ENCODE data around the gene CNIH2. TPM values are rescaled to one million over a fixed set of nuclear protein-coding genes. Genes with fewer than 3 reads are reported as not detected.

The CNIH2 gene
- polyA plus RNA-seq, 3 donors from 2014 or later = not detected

DNA sequence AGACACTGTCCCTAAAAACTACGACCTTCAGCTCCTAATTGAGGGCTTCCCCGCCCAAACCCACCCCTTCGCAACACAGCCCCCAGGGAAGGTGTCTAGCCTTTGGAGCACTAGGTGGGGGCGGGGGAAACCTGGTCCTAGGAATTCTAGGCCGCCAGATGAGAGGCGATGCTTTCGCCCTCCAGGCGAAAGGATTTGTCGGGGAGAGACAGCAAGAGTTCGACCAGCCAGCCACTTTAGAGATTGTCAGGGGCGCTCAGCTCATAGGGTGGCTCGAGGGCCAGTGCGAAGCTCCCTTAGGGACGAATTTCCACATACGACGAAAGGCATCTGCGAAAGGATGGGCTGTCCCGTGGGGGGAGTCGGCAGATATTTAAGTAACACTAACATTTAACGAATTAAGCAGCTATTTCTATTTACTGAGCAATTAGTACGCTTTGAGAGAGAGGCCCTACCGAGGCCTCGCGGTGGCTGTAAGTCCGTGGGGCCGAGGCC, 33.5 kb downstream of the CNIH2 start:
- no peak for DNase-seq
- Mint-ChIP-seq H3K27me3 (ENCODE audit: low read depth in 3 of 3) (peaks cover 9 to 16% (median 11%) of the 10 kb centered on the region in 3 donors), H3K4me1 (peaks cover 11 to 13% of the 10 kb centered on the region in 2 donors), H3K36me3 (no peaks in the 10 kb centered on the region), H3K27ac (peak overlapping the region; percentile 88 to 98 (median 98)), H3K4me3 (peak overlapping the region; percentile 88 to 96 (median 94)), H3K9me3 (no peaks in the 10 kb centered on the region)

DNA sequence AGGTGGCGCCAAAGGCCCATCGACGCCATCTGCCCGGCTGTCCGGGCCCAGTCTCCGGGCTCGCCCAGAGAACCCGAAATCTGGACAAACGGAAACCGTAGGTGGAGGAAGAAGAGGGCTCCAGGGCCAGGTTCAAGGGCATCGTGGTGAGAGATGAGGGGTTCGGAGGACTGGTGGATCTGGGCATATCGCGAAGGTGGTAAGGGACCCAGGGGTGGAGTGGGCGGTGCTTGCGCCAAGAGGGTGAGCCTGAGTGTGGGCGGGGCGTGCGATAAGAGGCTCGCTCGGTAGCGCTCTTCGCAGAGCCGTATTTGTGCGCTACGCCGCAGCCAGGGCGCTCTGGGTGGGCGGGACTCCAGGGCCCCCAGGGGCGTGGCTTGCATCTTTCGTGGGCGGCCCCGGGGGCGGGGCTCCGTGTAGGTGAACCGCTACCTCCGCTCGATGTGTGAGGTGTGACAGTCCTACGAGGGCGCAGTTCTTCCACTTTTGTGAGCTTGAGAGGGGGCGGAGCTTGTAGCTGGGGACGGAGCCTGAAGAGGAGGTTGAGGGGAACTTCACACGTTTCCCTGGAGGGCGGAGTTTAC, 34.1 kb downstream of the CNIH2 start:
- Mint-ChIP-seq H3K36me3 (no peaks in the 10 kb centered on the region), H3K4me3 (peak overlapping the region; percentile 88 to 96 (median 94)), H3K9me3 (no peaks in the 10 kb centered on the region), H3K27me3 (ENCODE audit: low read depth in 3 of 3) (peaks cover 9 to 16% (median 10%) of the 10 kb centered on the region in 3 donors), H3K4me1 (peaks cover 11 to 13% of the 10 kb centered on the region in 2 donors), H3K27ac (peak overlapping the region; percentile 88 to 98 (median 98))
- peak; percentile 96 to 97 (median 96) for DNase-seq

DNA sequence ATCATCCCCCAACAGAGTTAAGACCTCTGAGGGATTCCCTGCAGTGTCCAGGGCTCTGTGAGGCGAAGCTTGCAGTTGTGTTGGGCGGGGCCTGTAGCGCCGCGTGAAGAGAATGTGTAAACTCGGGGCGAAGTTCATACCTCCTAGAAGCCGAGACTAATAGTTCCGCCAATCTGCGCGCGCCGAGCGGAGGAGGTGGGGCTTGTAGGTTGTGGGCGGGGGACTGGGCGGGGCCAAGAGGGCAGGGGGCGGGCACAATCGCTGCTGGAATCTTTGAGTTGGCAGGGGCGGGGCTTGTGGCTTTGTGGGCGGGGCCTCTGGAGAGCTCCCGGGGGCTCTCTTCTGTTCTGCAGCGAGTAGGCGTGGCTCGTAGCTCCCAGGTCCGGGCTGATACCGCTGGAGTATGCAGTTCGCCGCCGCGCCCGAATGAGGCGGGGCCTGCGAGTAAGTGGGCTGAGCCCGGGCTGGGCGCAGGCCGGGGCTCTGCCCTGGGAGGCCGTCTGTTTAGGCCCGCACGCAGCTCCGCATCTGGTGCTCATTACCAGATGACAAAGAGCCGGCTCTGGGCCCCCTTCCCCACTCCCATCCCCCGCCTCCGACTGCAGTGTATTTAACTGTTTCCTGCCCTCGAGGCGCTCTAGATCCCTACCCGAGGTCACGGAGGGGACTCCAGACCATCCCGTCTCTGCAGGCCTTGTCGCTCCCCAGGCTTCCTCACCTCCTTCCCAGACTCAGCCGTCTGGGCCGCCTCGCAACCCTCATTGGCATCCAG, 34.8 kb downstream of the CNIH2 start:
- peak overlapping the region; percentile 88 to 96 (median 94) for H3K4me3 Mint-ChIP-seq
- peaks cover 16 to 19% of the 10 kb centered on the region in 2 donors for H3K4me1 Mint-ChIP-seq
- peak overlapping the region; percentile 88 to 98 (median 98) for H3K27ac Mint-ChIP-seq
- peaks cover 9 to 19% (median 11%) of the 10 kb centered on the region in 3 donors for H3K27me3 Mint-ChIP-seq (ENCODE audit: low read depth in 3 of 3)
- DNase-seq = peak; percentile 87 to 91 (median 89)
- no peaks in the 10 kb centered on the region for H3K9me3 Mint-ChIP-seq
- no peaks in the 10 kb centered on the region for H3K36me3 Mint-ChIP-seq

DNA sequence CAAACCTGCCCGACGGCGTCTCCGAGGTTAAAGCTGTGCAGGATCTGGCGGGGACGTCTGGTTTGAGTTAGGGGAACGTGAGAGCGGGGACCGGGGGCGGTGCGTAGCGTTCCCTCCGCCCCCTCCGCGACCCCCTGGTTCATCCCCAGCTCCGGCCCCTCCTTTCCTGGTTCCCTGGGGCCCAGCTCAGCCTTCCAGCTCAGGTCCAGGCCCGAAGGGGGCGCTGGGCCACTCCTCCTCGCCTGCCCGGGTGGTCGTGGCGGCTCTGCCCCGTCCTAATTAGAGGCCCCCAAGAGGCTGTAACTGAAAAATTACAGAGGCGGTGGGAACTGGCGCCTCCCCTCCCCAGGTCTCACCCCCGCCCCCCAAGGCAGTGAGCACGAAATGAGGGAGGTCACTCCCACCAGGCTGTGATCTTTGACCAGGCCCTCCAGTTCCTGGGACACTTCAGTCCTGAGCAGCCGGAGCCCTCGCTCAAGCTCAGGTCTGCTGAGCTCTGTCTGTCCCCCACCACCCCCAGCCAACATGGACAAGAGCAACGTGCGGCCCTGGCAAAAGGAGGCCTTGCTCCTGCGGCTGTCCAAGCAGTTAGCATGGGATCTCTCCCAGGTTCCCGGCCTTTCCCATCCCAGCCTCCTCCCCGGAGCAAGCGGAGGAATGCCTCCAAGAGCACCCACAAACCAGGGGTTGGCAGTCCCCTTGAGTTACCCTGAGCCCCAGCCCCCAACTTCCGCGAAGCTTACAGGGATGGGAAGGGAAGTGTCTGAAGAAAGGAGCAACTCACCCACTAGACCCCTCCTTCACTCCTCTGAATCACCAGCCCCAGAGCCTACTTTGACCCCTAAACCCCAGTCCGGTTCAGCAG, 35.6 kb downstream of the CNIH2 start:
- Mint-ChIP-seq H3K4me1 (peaks cover 16 to 27% of the 10 kb centered on the region in 2 donors), H3K4me3 (peak overlapping the region in 4 of 5 donors; percentile 88 to 96 (median 94)), H3K36me3 (no peaks in the 10 kb centered on the region), H3K27ac (peak overlapping the region; percentile 40 to 98 (median 63)), H3K27me3 (ENCODE audit: low read depth in 3 of 3) (peaks cover 10 to 23% (median 12%) of the 10 kb centered on the region in 3 donors), H3K9me3 (no peaks in the 10 kb centered on the region)
- DNase-seq = no peak

DNA sequence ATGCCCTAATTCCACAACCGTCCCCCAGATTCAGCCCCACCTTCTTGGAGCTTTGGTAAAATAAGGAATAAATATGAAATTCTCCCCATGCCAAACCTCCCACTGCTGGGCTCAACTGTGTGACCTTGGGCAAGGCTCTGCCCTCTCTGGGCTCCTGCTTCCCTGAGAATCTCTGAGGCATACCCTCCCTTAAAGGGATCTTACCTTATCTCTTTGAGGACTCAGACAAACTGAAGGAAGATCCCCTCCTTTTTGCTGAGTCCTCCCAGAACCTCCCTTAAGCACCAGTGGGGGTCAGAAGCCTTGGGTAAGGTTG, 36.2 kb downstream of the CNIH2 start:
- H3K36me3 Mint-ChIP-seq = no peaks in the 10 kb centered on the region
- H3K4me1 Mint-ChIP-seq = peaks cover 16 to 33% of the 10 kb centered on the region in 2 donors
- no peak for DNase-seq
- peak overlapping the region in 4 of 5 donors; percentile 40 to 51 (median 48) for H3K4me3 Mint-ChIP-seq
- peak overlapping the region in 4 of 6 donors; percentile 44 to 62 (median 54) for H3K27ac Mint-ChIP-seq
- no peaks in the 10 kb centered on the region for H3K9me3 Mint-ChIP-seq
- H3K27me3 Mint-ChIP-seq (ENCODE audit: low read depth in 3 of 3) = peaks cover 12 to 25% (median 13%) of the 10 kb centered on the region in 3 donors

DNA sequence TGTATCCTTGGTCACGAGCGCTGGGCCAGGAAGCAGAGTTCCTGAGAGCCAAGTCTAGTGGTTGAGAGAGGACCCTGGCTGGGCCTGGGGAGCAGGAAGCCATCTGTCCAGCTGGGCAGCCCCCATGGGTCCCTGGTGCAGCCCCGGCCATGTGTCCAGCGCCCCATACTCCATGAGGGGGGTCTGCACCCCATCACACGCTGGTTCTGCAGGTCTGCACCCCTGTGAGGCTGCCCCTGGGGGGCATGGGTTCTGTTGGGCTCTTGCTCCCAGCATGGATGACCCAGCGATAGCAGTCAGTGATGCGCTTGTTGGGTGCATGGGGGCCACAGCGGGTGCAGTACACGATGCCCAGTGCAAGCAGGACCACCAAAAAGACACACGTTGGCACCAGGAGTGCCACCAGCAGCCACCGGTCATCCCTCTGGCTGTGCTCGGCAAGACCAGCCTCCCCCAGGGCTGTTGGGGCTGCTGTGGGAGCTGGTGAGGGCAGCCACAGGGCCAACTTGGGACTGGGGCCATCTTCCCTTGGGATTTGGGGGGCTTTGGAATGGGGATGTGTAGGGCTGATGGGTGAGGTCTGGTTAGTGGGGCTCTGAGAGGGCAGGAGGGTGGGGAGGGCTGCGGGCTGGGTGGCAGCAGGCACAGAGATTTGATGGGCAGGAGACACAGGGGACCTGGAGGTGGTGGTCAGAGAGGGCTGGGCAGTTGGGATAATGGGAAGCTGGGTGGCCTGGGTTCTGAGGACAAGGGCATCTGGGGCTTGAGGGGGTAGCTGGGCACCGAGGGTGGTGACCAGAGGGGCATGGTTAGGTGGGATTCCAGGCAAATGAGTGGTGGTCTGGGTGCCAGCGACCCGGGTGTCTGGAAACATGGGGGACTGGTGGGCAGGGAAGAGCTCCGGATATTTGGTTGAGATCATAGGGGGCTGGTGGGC, 36.9 kb downstream of the CNIH2 start:
- Mint-ChIP-seq H3K27ac (peak overlapping the region in 2 of 6 donors; percentile 30 to 73), H3K36me3 (no peaks in the 10 kb centered on the region), H3K9me3 (no peaks in the 10 kb centered on the region), H3K27me3 (ENCODE audit: low read depth in 3 of 3) (peaks cover 12 to 25% (median 17%) of the 10 kb centered on the region in 3 donors), H3K4me1 (peaks cover 16 to 33% of the 10 kb centered on the region in 2 donors), H3K4me3 (peak overlapping the region in 2 of 5 donors; percentile 39 to 51)
- no peak for DNase-seq

DNA sequence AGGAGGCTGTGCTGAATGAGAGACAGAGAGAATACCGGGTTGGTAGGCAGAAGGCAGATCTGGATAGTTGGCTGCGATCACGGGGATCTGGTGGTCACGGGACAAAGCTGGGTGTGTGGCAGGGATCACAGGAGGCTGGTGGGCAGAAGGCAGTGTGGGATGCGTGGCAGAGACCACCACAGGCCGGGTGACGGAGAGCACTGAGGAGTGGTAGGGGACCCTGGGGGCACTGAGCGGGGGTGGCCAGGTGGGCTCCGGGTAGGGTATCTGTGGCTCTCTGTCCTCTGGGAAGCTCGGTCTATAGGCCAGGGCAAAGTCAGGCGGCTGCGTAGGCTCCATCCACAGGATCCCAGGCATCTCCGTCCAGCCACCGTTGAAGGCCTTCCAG, 37.5 kb downstream of the CNIH2 start:
- peaks cover 0 to 5% (median 2%) of the 10 kb centered on the region in 6 donors for H3K9me3 Mint-ChIP-seq
- peaks cover 12 to 25% (median 17%) of the 10 kb centered on the region in 3 donors for H3K27me3 Mint-ChIP-seq (ENCODE audit: low read depth in 3 of 3)
- peak overlapping the region in 3 of 6 donors; percentile 22 to 73 (median 30) for H3K27ac Mint-ChIP-seq
- peak overlapping the region in 1 of 5 donors; percentile 39 for H3K4me3 Mint-ChIP-seq
- H3K36me3 Mint-ChIP-seq = no peaks in the 10 kb centered on the region
- no peak for DNase-seq
- peaks cover 16 to 33% of the 10 kb centered on the region in 2 donors for H3K4me1 Mint-ChIP-seq

DNA sequence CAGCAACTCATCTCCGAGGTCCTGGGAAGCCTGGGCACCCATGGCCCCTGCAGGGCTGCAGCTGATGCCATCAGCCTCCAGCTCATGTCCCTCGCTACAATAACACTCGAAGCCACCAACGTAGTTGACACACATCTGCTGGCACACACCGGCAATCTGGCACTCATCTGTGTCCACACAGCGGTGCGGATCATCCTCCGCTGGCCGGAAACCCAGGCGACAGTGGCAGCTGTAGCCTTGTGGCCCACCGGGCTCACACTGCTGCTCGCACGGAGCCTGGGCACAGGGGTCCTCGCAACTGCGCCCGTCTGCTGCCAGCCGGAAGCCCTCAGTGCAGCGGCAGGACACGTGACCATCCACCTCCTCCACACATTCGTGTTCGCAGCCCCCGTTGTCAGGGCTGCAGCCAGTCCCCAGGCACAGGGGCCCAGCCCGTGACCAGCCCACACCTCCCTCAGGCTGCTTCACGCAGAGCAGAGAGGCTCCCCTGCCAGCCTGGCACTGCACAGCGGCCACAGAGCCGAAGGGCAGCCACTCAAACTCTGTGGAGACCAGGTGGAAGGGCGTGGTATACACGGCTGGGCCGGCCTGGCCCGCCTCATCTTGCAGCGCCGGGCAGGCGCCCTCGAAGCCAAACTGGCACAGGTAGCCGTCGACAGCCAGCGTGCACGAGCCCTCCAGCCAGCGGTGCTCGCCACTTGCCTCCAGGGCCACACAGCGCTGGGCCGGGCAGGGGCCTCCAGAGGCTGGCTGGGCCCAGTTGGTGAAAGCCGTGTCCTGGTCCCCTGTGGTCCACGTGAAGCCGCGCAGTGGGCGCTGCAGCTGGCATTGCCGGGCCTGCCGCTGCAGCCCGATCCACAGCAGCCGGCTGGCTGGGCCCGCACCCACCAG, 38.2 kb downstream of the CNIH2 start:
- no peak for DNase-seq
- Mint-ChIP-seq H3K36me3 (no peaks in the 10 kb centered on the region), H3K27me3 (ENCODE audit: low read depth in 3 of 3) (peaks cover 12 to 25% (median 17%) of the 10 kb centered on the region in 3 donors), H3K4me3 (no peak overlapping the region), H3K4me1 (peaks cover 16 to 33% of the 10 kb centered on the region in 2 donors), H3K9me3 (peaks cover 0 to 5% (median 2%) of the 10 kb centered on the region in 6 donors), H3K27ac (peak overlapping the region in 1 of 6 donors; percentile 73)

DNA sequence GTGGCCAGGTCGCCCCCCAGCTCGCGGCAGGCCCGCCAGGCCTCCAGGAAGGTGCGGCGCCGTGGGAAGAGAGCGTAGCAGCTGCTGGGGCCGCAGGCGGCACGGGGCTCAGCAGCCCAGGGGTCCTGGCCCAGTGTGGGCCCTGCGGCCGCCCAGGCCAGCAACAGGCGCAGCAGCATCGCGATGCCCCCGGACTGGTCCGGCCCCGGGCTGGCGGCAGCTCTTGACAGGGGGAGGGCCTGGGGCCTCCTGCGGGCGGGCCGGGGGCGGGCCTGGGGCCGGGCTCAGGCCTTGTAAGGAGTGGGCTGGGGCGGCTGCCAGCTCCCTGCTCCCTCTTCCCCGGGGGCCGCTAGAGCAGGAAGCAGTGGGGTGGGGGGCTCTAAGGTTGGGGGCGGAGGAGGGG, 38.9 kb downstream of the CNIH2 start, which contains the start of gene CD248:
Gene CD248, minus strand, starts transcription at position 196 of the 403 bp plus-strand sequence. Its CDS starts 17 bp downstream, at position 179.
- Mint-ChIP-seq H3K36me3 (no peaks in the 10 kb centered on the region), H3K27ac (peak within 1 kb of the TSS in 5 of 6 donors; percentile 56 to 91 (median 73)), H3K27me3 (ENCODE audit: low read depth in 3 of 3) (peaks cover 12 to 25% (median 16%) of the 10 kb centered on the region in 3 donors), H3K4me1 (peaks cover 13 to 32% of the 10 kb centered on the region in 2 donors), H3K9me3 (peaks cover 0 to 5% (median 2%) of the 10 kb centered on the region in 6 donors), H3K4me3 (peak within 1 kb of the TSS in 2 of 5 donors; percentile 29 to 58)
- no peak for DNase-seq

DNA sequence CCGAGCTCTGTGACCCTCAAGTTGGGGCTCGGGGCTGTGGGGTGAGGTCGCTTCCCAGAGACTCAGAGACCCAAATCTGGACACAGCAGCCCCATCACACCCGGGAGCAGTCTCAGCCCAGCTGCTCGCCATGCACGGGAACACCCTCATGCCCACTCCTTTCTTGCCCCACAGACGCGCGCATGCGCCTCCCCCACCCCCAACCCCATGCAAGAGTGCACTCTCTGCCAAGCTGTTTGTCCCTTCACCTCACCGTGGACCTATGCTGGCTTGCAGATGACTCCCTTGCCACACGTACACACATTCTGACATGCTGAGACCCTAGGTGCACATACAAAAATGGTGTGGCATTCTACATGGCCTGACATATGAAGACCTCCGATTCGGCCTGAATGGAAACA, 39.3 kb downstream of the CNIH2 start:
- DNase-seq = no peak
- peaks cover 8 to 29% of the 10 kb centered on the region in 2 donors for H3K4me1 Mint-ChIP-seq
- H3K27me3 Mint-ChIP-seq (ENCODE audit: low read depth in 3 of 3) = peaks cover 11 to 25% (median 14%) of the 10 kb centered on the region in 3 donors
- H3K36me3 Mint-ChIP-seq = no peaks in the 10 kb centered on the region
- peaks cover 0 to 5% (median 2%) of the 10 kb centered on the region in 6 donors for H3K9me3 Mint-ChIP-seq
- peak overlapping the region in 2 of 5 donors; percentile 29 to 58 for H3K4me3 Mint-ChIP-seq
- H3K27ac Mint-ChIP-seq = peak overlapping the region in 5 of 6 donors; percentile 56 to 91 (median 62)

DNA sequence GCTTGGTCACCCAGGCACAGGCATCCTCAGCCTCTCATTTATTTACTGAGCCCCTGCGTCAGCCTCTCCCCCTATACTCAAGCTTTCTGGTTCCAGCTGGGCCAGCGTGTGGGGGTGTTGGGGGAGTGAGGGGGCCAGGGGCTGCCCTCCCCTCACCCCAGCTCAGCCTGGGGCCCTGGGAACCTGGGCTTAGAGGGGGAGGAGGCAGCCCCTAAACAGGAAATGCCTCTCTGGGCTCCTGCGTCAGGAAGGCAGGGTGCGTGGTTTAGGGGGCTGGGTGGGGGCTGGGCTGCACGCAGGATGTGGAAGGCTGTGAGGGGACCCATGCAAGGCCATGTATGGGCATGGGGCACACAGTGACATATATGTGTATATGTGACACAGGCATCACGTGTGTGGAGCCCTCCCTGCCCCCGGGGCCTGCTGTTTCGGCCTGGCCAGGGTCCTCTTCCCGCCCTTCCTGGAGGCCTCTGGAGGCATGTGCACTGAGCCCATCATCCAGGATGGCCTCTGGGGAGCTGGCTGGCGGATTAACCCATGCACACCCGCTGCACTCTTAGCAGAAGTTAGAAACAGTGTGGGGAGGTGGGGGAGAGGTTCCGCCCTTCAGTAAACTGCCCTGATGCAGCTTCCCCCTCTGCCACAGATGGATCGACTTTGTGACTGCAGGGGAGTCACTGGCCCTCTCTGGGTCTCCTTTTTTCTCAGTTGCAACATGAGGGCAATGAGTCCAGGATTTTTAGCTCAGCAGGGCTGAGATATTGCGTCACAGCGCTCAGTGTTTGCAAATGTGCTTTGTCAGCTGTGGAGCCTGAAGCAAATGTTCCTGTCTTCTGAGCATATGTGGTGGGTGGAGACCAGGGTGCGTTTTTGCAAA, 40.0 kb downstream of the CNIH2 start:
- Mint-ChIP-seq H3K4me3 (peak overlapping the region in 2 of 5 donors; percentile 29 to 58), H3K36me3 (no peaks in the 10 kb centered on the region), H3K9me3 (peaks cover 0 to 5% (median 2%) of the 10 kb centered on the region in 6 donors), H3K27ac (peak overlapping the region in 5 of 6 donors; percentile 56 to 91 (median 62)), H3K27me3 (ENCODE audit: low read depth in 3 of 3) (peaks cover 7 to 20% (median 12%) of the 10 kb centered on the region in 3 donors), H3K4me1 (peaks cover 5 to 27% of the 10 kb centered on the region in 2 donors)
- peak; percentile 57 to 65 (median 60) for DNase-seq

Data from immature natural killer cell (primary cell).